ENCODE measurements around the gene PHYHIPL.

GRCh38 chr10:59143544-59143943 lies 32.9 kb upstream of the PHYHIPL start:
- TF ChIP-seq CTCF (IDR thresholded peaks at IDR 0.05), result no peak
- TF ChIP-seq ZFX (IDR thresholded peaks at IDR 0.05; ENCODE audit: borderline replicate concordance), result no peak
